GF-D8 (cell line): ENCODE data around the gene EDC3.

Experiments used
- DNase-seq: peaks from one replicate; lab custom pipeline; 2025; lab: John Stamatoyannopoulos, UW

The EDC3 gene

GRCh38 chr15:74584204-74584603, 111.6 kb downstream of the EDC3 start:
- DNase-seq = no peak
